Uterus (tissue), 4 donors: ENCODE measurements around the gene CTXN2. TPM values are rescaled to one million over a fixed set of nuclear protein-coding genes. Genes with fewer than 3 reads are reported as not detected.

Experiments
- DNase-seq, 2 donors: peaks; one replicate each; pipeline ENCODE4 v3.0.0-alpha.2; 2019 to 2020
- H3K27ac ChIP-seq, 2 donors: fragments of 200-600 bp; sonication (generic); 1 replicate in 1 of 2; 2 replicates in 1 of 2; pipeline ENCODE4 v1.5.1; 2016 to 2018
- H3K27me3 ChIP-seq, 2 donors: fragments of 200-600 bp; sonication (generic); one replicate each; pipeline ENCODE4 v1.5.1; 2018 to 2019; ENCODE audit warnings: control low read depth in 1 of 2
- H3K36me3 ChIP-seq, 2 donors: fragments of 200-600 bp; sonication (generic); one replicate each; pipeline ENCODE4 v1.5.1; 2019; ENCODE audit warnings: control low read depth in 1 of 2
- H3K4me1 ChIP-seq, 2 donors: fragments of 200-600 bp; sonication (generic); one replicate each; pipeline ENCODE4 v1.5.1; 2018 to 2019; ENCODE audit warnings: control low read depth in 1 of 2
- H3K4me3 ChIP-seq, 2 donors: fragments of 200-600 bp; sonication (generic); 1 replicate in 1 of 2; 2 replicates in 1 of 2; pipeline ENCODE4 v1.5.1; 2018 to 2019; ENCODE audit warnings: mild to moderate bottlenecking in 1 of 2
- H3K9me3 ChIP-seq, 2 donors: fragments of 200-600 bp; sonication (generic); one replicate each; pipeline ENCODE4 v1.5.1; 2019; ENCODE audit warnings: control low read depth in 1 of 2
- POLR2A ChIP-seq, 2 donors: fragments of 450-650 bp; IDR thresholded peaks; one replicate each; pipeline ENCODE4 v1.6.1; 2016; ENCODE audit warnings: antibody characterized with exemption in 2 of 2, mild to moderate bottlenecking in 1 of 2, moderate library complexity in 1 of 2
- intact Hi-C: fragments of 100-400 bp; cut with DNase I; formaldehyde crosslinking; loops from one replicate; pipeline ENCODE4 v1.15.1; 2023; ENCODE audit warnings: low total_unique reads
- total RNA-seq, 4 donors: library from RNA; depleted of rRNA in 3 of 4; stranded (reverse); fragments of >200 nt in 3 of 4; gene quantifications; one replicate each; pipeline versions ENCODE4 v1.1.0 to v1.2.4, GENCODE V29; 2014 to 2023
- TF ChIP-seq, protein P1 (sequence below), 4 experiments: fragments of 200-600 bp in 2 of 4; fragments of 450-650 bp in 2 of 4; sonication (generic) in 2 of 4; IDR thresholded peaks; one replicate each; pipeline ENCODE4 v1.5.1; 2016 to 2019; ENCODE audit warnings: antibody characterized with exemption in 4 of 4, mild to moderate bottlenecking in 2 of 4, moderate library complexity in 1 of 4
- donor health status: DM: yes; HTN: yes; CAD: no.

Gene CTXN2
- total RNA-seq, 4 donors from 2014 or later, result not detected

- intact Hi-C loops, result no loop called here
These were observed 39.0 kb downstream of the CTXN2 start for GRCh38 chr15:48230498-48230897.

DNA sequence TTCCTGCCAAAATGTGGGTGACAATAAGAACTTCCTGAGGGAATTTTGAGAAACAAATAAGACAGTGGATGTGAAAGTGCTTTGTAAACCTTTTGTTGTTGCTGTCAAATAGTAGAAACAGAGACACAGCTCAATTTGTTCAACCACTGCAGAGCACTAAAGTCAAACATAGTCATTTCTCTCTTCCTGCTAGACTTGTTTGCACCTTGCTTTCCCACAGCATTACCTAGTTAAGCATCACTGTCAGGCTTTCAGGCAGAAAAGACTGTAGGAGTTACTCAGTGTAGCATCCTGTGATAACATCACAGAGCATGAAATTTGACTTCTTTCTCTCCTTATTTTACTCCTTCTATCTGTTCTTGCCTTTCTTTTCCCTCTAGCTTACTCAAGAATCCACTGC lies 41.8 kb downstream of the CTXN2 start:
- no peaks in the 10 kb centered on the region for H3K27me3 ChIP-seq
- intact Hi-C loops, result no loop called here
- DNase-seq, result no peak
- no peak overlapping the region for H3K4me3 ChIP-seq
- no peaks in the 10 kb centered on the region for H3K9me3 ChIP-seq
- H3K4me1 ChIP-seq, result no peaks in the 10 kb centered on the region
- H3K36me3 ChIP-seq, result no peaks in the 10 kb centered on the region
- H3K27ac ChIP-seq, result no peak overlapping the region
- TF ChIP-seq, protein P1, sequence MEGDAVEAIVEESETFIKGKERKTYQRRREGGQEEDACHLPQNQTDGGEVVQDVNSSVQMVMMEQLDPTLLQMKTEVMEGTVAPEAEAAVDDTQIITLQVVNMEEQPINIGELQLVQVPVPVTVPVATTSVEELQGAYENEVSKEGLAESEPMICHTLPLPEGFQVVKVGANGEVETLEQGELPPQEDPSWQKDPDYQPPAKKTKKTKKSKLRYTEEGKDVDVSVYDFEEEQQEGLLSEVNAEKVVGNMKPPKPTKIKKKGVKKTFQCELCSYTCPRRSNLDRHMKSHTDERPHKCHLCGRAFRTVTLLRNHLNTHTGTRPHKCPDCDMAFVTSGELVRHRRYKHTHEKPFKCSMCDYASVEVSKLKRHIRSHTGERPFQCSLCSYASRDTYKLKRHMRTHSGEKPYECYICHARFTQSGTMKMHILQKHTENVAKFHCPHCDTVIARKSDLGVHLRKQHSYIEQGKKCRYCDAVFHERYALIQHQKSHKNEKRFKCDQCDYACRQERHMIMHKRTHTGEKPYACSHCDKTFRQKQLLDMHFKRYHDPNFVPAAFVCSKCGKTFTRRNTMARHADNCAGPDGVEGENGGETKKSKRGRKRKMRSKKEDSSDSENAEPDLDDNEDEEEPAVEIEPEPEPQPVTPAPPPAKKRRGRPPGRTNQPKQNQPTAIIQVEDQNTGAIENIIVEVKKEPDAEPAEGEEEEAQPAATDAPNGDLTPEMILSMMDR (IDR thresholded peaks at IDR 0.05), result no peak
- TF ChIP-seq POLR2A (IDR thresholded peaks at IDR 0.05), result no peak

More at GRCh38 chr15:48230498-48230897, 39.0 kb downstream of the CTXN2 start:
- no peak for DNase-seq
- no peaks in the 10 kb centered on the region for H3K36me3 ChIP-seq
- H3K4me3 ChIP-seq, result no peak overlapping the region
- H3K4me1 ChIP-seq, result no peaks in the 10 kb centered on the region
- TF ChIP-seq, protein P1 (IDR thresholded peaks at IDR 0.05), result no peak
- TF ChIP-seq POLR2A (IDR thresholded peaks at IDR 0.05), result no peak
- H3K27ac ChIP-seq, result no peak overlapping the region
- no peaks in the 10 kb centered on the region for H3K27me3 ChIP-seq
- H3K9me3 ChIP-seq, result no peaks in the 10 kb centered on the region

DNA sequence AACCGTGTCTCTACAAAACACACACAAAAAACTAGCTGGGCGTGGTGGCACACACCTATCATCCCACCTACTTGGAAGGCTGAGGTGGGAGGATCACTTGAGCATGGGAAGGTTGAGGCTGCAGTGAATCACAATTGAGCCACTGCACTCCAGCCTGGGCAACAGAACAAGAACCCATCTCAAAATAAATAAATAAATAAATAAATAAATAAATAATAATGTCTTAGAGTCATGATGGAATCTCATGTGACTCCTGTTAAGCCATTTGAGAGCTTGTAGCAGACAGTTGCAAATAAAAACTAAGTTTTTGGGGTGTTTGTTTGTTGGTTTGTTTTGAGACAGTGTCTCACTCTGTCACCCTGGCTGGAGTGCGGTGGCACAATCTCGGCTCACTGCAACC lies 47.9 kb downstream of the CTXN2 start:
- Histone ChIP-seq H3K27me3 (no peaks in the 10 kb centered on the region), H3K9me3 (no peaks in the 10 kb centered on the region), H3K36me3 (no peaks in the 10 kb centered on the region), H3K4me3 (no peak overlapping the region), H3K27ac (no peak overlapping the region), H3K4me1 (no peaks in the 10 kb centered on the region)
- TF ChIP-seq, protein P1 (IDR thresholded peaks at IDR 0.05), result no peak
- no peak for TF ChIP-seq POLR2A (IDR thresholded peaks at IDR 0.05)
- no peak for DNase-seq
- intact Hi-C loops, result no loop called here

- Histone ChIP-seq H3K27ac (no peak overlapping the region), H3K9me3 (no peaks in the 10 kb centered on the region), H3K4me1 (no peaks in the 10 kb centered on the region), H3K36me3 (no peaks in the 10 kb centered on the region), H3K4me3 (no peak overlapping the region), H3K27me3 (no peaks in the 10 kb centered on the region)
- TF ChIP-seq, protein P1 (IDR thresholded peaks at IDR 0.05), result no peak
- no peak for TF ChIP-seq POLR2A (IDR thresholded peaks at IDR 0.05)
- intact Hi-C loops, result no loop called here
- no peak for DNase-seq
These were observed 50.5 kb downstream of the CTXN2 start for GRCh38 chr15:48242015-48242414.

GRCh38 chr15:48242535-48242934 lies 51.1 kb downstream of the CTXN2 start:
- no peak for DNase-seq
- intact Hi-C loops, result no loop called here
- no peak overlapping the region for H3K4me3 ChIP-seq
- no peaks in the 10 kb centered on the region for H3K4me1 ChIP-seq
- no peak overlapping the region for H3K27ac ChIP-seq
- TF ChIP-seq, protein P1 (IDR thresholded peaks at IDR 0.05), result no peak
- no peak for TF ChIP-seq POLR2A (IDR thresholded peaks at IDR 0.05)
- H3K27me3 ChIP-seq, result no peaks in the 10 kb centered on the region
- H3K36me3 ChIP-seq, result no peaks in the 10 kb centered on the region
- H3K9me3 ChIP-seq, result no peaks in the 10 kb centered on the region
